ENCODE results near the gene ZMPSTE24.
"Not testable (repeated sequence)": the region's sequence is repeated elsewhere in the genome, so short reads cannot be mapped to it uniquely, and the experiment has no call there.

The ZMPSTE24 gene

DNA sequence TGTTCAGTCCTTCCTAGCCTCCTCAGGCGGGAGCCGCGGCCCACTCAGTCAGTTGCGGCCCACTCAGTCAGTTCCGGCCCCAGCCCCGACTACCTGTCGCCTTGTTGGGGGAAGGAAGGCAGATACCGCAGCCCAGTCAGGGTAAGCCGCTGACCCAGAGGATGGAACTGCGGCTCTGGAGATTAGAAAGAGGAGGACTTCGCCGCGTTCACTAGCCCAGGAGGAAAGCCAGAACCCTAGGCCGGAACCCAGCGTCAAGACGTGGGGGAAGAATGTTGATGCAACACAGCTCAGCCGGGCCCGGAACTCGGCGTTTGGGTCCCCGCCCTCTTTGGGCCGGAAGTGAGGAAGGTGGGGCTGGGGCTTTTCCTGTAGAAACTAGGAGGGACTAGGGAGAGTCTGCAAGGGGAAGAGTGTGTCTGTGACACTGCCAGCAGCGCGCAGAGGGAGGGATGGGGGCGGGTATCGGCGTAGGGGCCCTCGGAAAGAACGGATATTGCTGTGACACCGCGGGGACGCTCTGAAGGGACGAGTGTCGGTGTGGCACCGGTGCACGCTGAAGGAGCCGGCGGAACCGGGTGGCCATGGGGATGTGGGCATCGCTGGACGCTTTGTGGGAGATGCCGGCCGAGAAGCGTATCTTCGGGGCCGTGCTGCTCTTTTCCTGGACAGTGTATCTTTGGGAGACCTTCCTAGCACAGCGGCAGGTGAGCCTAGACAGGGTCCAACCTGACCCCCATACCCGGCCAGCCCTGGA lies at the start of gene ZMPSTE24:
Gene ZMPSTE24, plus strand, starts transcription at position 549 of the 757 bp plus-strand sequence. Its CDS starts 36 bp downstream, at position 585.
- peak; percentile 95 for DNase-seq (ENCODE audit: extremely low read depth, insufficient read length)
- Histone ChIP-seq H3K4me3 (replicated peaks; ENCODE audit: low read depth, low read length) (peak within 1 kb of the TSS; percentile 98), H3K36me3 (ENCODE audit: control insufficient read depth, insufficient read depth, low read length) (peaks cover 8% of the 10 kb centered on the region), H3K27me3 (replicated peaks; ENCODE audit: control insufficient read depth, insufficient read depth, low read length) (no peaks in the 10 kb centered on the region)
- TF ChIP-seq, protein P1, sequence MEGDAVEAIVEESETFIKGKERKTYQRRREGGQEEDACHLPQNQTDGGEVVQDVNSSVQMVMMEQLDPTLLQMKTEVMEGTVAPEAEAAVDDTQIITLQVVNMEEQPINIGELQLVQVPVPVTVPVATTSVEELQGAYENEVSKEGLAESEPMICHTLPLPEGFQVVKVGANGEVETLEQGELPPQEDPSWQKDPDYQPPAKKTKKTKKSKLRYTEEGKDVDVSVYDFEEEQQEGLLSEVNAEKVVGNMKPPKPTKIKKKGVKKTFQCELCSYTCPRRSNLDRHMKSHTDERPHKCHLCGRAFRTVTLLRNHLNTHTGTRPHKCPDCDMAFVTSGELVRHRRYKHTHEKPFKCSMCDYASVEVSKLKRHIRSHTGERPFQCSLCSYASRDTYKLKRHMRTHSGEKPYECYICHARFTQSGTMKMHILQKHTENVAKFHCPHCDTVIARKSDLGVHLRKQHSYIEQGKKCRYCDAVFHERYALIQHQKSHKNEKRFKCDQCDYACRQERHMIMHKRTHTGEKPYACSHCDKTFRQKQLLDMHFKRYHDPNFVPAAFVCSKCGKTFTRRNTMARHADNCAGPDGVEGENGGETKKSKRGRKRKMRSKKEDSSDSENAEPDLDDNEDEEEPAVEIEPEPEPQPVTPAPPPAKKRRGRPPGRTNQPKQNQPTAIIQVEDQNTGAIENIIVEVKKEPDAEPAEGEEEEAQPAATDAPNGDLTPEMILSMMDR (IDR thresholded peaks at IDR 0.05; ENCODE audit: insufficient read depth, low read length, poor library complexity, severe bottlenecking): no peak

DNA sequence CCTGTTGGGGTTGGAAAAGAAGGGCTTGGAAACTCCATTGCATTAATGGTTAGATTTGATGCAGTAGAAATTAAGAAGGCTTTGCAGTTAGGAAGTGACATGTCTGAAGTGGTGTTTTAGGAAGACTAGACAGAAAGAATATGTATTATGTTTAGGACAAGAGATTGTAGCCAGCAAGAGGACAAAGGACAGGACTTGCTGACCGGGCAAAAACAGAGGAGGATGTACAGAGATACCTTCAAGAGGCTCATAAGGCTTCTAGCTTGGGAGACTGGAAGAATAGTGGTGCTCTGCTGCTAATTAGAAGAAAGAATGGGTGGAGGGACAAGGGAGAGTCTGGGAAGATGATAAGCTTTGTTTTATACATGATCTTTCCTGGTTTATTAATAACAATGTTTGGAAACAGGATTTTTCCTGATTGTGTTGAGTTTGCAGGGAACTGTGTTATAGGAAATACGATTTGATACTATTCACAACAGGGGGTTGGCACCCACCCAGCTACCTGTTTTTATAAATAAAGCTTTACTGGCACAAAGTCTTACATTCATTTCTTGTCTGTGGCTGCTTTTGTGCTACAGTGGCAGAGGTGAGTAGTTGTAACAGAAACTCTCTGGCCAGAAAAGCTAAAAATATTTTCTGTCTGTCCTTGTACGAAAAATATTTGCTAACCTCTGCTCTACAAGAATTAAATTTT lies 47.4 kb upstream of the ZMPSTE24 start:
- no peak for DNase-seq (ENCODE audit: extremely low read depth, insufficient read length)
- TF ChIP-seq, protein P1 (IDR thresholded peaks at IDR 0.05; ENCODE audit: insufficient read depth, low read length, poor library complexity, severe bottlenecking): no peak
- H3K36me3 ChIP-seq (ENCODE audit: control insufficient read depth, insufficient read depth, low read length): peaks cover 2% of the 10 kb centered on the region

DNA sequence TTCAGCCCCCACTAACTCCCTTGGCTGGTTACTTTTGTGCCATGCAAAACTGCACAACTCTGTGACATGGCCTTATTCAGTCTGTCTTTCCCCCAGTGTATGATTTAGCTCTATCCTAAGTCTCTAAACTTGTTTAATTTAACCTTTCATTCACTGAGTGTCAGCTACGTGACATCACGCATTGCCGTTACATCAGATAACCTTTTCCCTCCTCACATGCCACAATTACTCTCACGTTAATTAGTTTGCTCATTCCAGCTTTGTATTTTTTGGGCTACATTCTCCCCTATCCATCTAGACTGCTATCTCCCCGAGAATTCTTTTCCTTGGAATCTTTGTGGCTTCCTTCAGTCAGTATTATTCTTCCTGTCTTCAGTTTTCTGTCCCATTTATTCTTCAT lies 39.7 kb upstream of the ZMPSTE24 start:
- Histone ChIP-seq H3K4me3 (replicated peaks; ENCODE audit: low read depth, low read length) (no peak overlapping the region), H3K36me3 (ENCODE audit: control insufficient read depth, insufficient read depth, low read length) (no peaks in the 10 kb centered on the region; the same call in none of the 2 replicates), H3K27me3 (replicated peaks; ENCODE audit: control insufficient read depth, insufficient read depth, low read length) (no peaks in the 10 kb centered on the region)
- DNase-seq (ENCODE audit: extremely low read depth, insufficient read length): no peak
- TF ChIP-seq, protein P1 (IDR thresholded peaks at IDR 0.05; ENCODE audit: insufficient read depth, low read length, poor library complexity, severe bottlenecking): no peak

More for the DNA sequence above, 47.4 kb upstream of the ZMPSTE24 start:
- no peaks in the 10 kb centered on the region for H3K27me3 ChIP-seq (replicated peaks; ENCODE audit: control insufficient read depth, insufficient read depth, low read length)
- H3K4me3 ChIP-seq (replicated peaks; ENCODE audit: low read depth, low read length): no peak overlapping the region

DNA sequence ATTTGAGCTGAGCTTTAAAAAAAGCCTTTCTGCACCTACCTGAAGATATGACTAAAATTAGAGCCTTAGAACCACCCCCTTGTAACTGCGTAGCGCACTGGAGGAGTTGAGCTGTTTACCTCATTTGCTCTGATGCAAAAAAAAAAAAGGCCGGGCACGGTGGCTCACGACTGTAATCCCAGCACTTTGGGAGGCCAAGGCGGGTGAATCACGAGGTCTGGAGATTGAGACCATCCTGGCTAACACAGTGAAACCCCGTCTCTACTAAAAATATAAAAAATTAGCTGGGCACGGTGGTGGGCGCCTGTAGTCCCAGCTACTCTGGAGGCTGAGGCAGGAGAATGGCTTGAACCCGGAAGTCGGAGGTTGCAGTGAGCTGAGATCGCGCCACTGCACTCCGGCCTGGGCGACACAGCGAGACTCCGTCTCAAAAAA lies 36.5 kb upstream of the ZMPSTE24 start:
- H3K27me3 ChIP-seq (replicated peaks; ENCODE audit: control insufficient read depth, insufficient read depth, low read length); DNase-seq (ENCODE audit: extremely low read depth, insufficient read length); H3K36me3 ChIP-seq (ENCODE audit: control insufficient read depth, insufficient read depth, low read length); H3K4me3 ChIP-seq (replicated peaks; ENCODE audit: low read depth, low read length): not testable (repeated sequence)

DNA sequence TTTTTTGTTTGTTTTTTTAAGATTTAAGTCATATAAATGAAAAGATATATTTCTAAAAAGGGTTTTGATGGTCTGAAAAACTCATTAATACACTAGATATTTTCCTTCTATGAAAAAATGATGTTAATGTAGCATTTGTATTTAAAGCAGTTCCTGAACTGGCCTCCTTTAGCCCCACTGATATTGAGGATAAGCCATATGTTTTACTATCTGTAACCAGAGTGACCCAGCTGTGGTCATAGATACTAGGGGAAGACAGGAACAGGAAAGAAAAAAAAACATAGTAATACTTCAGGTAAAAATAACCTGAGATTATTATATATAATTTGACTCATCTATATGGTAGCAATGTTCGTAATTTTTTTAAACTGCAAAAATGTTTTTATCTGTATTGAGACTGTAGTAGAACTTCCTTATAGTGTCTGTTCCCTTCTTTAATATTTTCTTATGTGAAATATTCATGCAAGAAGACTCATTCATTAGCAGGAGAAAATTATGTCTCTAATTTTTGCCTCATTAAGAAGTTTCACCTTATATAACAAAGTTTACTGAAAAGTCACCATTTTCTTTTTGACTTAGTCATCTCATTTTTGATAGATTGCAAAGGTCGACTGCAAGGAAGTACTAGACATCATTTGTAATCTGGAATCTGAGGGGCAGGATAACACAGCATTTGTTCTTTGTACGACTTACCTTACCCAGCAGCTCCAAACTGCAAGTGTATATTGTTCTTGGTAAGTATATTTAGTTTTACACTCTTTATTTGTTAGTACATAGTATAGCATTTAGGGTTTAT lies 35.9 kb upstream of the ZMPSTE24 start:
- no peak for DNase-seq (ENCODE audit: extremely low read depth, insufficient read length)
- TF ChIP-seq, protein P1 (IDR thresholded peaks at IDR 0.05; ENCODE audit: insufficient read depth, low read length, poor library complexity, severe bottlenecking): no peak
- H3K36me3 ChIP-seq (ENCODE audit: control insufficient read depth, insufficient read depth, low read length): no peaks in the 10 kb centered on the region; the same call in 1 of the 2 replicates
- no peaks in the 10 kb centered on the region for H3K27me3 ChIP-seq (replicated peaks; ENCODE audit: control insufficient read depth, insufficient read depth, low read length)
- no peak overlapping the region for H3K4me3 ChIP-seq (replicated peaks; ENCODE audit: low read depth, low read length)

All from GM06990 (cell line).